ENCODE data around the gene ARAP3. TPM values are rescaled to one million over a fixed set of nuclear protein-coding genes. Genes with fewer than 3 reads are reported as not detected.

Gene ARAP3
- total RNA-seq, 1 donor, result 6.2 TPM

DNA sequence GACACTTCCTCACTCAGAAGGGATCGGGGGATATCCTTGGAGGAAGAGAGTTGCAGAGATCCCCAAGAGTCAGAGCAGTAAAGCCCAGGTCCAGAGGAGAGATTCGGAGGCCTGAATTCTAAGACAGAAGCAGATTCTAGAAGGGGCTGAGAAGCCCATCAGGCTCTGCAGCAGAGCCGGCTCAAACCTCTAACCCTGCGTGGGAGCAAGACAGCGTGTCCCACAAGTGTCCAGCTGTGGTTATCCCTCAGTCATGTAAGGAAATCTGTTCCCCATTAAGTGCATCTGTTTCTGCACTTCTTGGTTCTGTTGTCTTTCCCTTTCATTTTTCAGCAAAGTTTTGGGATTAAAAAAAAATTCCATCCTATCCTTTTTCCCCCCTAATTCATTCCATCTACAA lies 58.4 kb downstream of the ARAP3 start:
- TF ChIP-seq, protein P1, sequence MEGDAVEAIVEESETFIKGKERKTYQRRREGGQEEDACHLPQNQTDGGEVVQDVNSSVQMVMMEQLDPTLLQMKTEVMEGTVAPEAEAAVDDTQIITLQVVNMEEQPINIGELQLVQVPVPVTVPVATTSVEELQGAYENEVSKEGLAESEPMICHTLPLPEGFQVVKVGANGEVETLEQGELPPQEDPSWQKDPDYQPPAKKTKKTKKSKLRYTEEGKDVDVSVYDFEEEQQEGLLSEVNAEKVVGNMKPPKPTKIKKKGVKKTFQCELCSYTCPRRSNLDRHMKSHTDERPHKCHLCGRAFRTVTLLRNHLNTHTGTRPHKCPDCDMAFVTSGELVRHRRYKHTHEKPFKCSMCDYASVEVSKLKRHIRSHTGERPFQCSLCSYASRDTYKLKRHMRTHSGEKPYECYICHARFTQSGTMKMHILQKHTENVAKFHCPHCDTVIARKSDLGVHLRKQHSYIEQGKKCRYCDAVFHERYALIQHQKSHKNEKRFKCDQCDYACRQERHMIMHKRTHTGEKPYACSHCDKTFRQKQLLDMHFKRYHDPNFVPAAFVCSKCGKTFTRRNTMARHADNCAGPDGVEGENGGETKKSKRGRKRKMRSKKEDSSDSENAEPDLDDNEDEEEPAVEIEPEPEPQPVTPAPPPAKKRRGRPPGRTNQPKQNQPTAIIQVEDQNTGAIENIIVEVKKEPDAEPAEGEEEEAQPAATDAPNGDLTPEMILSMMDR (IDR thresholded peaks at IDR 0.05; ENCODE audit: insufficient read depth, low read length), result no peak
- no peak for DNase-seq (ENCODE audit: low read depth)

DNA sequence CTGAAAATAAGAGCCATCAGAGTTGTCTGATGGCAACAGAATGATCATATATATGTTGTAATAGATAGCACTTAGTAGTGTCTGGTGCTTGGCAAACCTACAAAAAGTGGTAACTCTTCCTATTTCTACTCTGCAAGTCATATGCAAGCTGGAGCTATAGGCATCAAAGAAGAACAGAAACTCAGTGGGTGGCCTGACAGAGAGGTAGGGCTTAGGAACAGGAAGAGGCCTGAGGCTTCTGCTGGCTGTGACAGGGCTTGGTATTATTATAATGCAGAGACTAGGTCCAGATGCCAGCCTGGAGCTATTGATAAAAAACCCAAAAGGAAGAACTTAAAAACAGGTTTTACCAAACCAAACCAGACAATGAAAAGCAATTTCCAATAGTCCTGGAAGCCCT lies 58.8 kb downstream of the ARAP3 start:
- no peak for DNase-seq (ENCODE audit: low read depth)
- TF ChIP-seq, protein P1 (IDR thresholded peaks at IDR 0.05; ENCODE audit: insufficient read depth, low read length), result no peak
- no peak overlapping the region for H3K4me3 ChIP-seq (ENCODE audit: low read depth, low read length)

More for the DNA sequence above, 58.4 kb downstream of the ARAP3 start:
- no peak overlapping the region for H3K4me3 ChIP-seq (ENCODE audit: low read depth, low read length)

DNA sequence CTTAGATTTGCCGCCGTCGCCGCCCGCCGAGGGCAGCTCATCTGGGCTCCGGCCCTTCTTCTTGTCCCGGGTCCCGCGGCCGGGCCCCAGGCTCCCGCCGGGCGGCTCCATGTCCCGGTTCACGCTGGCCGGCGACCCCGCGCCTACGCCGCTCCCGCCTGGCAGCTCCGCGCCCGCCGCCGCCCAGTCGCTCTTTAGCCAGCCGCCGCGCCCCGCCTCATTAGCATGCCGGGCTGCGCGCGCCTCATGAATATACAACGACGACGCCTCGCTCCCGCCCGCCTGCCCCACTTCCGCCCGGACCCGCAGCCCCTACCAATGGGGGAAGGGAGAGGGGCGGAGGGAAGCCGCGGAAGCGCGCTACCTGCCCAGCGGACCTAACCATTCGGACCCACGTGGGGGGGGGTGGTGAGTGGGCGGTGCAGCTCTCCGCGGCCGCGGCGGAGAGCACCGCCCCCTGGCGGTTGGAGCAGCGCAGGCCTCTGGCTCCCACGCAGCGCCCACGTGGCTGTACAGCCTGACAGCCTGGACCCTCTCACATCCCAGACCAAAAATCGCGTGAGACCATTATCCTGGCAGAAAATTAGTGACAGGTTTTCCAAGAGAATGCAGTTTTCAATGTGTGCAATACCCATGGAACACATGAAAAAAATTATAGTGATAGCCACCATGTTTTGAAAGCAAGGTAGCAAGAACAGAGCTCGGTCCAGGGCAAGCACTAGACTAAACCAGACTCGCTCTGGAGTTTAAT lies 63.1 kb downstream of the ARAP3 start, which contains the start of gene DIAPH1:
TSS of gene DIAPH1 (minus strand) at position 197 of the 751 bp plus-strand sequence. CDS start at position 111, 86 bp downstream.
- TF ChIP-seq, protein P1 (IDR thresholded peaks at IDR 0.05; ENCODE audit: insufficient read depth, low read length), result peak; percentile 92
- DNase-seq (ENCODE audit: low read depth), result peak; percentile 93
- peak within 1 kb of the TSS; percentile 80 for H3K4me3 ChIP-seq (ENCODE audit: low read depth, low read length)

DNA sequence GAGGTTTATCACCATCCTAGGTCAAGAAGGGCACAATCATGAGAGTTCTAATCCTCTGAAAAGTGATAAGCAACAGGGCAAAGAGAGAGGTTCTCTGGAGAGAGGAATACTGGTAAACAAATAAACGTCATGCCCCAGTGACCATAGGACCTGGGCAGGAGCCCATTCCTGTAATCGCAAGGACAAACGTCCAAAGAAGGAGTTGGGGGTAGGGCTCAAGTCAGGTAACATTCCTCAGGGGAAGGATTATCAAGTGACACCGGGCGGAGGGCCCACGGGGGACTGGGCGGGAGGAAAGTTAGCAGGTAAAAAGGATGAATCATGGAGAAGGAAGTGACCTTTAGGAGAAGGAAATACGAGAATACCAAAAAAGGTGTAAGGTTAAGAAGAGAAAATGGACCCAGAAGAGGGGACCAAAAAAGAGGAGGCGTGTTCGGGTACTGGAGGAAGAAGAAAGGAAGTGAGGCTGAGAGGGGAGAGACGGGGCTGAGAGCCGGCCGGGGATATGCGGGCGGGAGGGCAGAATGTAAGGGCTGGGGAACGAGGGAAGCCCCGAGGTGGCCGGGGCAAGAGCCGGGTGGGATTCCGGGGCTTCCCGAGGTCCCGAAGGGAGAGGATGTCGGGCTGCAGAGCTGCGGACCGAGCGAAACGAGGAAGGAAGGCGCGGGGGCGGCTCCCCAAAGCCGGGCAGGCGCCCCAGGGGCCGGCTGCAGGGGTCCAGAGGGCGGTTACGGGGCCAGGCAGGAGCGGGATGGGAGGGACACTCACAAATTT lies 63.8 kb downstream of the ARAP3 start:
- TF ChIP-seq, protein P1 (IDR thresholded peaks at IDR 0.05; ENCODE audit: insufficient read depth, low read length), result no peak
- DNase-seq (ENCODE audit: low read depth), result peak; percentile 21
- H3K4me3 ChIP-seq (ENCODE audit: low read depth, low read length), result peak overlapping the region; percentile 80

DNA sequence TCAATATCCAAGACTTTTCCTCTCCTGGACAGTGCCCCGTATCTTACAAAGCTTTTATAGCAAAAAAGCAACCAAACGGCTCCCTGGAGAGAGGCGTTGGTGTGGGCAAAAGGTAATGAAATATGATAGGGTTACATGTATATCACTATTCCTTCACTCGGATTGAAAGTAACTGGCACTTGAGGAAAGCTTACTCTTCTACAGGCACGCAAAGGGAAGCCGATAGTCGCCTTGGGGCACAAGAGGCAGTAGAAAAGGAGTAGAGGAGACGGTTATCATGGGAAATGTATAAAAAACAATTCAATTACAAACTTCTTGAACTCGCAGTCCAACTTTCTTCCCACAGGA lies 64.4 kb downstream of the ARAP3 start:
- TF ChIP-seq, protein P1 (IDR thresholded peaks at IDR 0.05; ENCODE audit: insufficient read depth, low read length), result no peak
- H3K4me3 ChIP-seq (ENCODE audit: low read depth, low read length), result peak overlapping the region; percentile 80
- peak; percentile 22 for DNase-seq (ENCODE audit: low read depth)

DNA sequence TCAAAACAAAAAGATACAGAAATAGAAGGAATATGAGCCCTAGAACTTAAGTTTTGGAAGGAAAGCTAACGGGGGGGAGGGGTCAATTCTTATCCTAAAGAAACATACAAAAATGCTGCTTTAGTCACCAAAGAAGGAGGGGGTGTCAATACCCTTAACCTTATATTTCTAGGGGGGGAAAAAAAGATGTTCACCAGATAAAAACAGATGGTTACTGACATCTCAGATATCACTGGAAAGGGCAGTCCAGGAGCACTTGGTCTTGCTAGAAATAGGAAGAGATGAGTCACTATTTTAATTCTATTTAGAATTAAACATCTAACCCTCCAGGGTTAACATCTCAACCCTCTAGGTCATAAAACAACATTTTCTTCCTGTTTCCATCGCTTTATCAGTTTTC lies 64.9 kb downstream of the ARAP3 start:
- DNase-seq (ENCODE audit: low read depth), result peak; percentile 22
- H3K4me3 ChIP-seq (ENCODE audit: low read depth, low read length), result peak overlapping the region; percentile 80
- TF ChIP-seq, protein P1 (IDR thresholded peaks at IDR 0.05; ENCODE audit: insufficient read depth, low read length), result no peak
